Activated CD4-positive, CD25-positive, alpha-beta regulatory T cell treated with anti-CD3 and anti-CD28 coated beads, Interleukin-2, amount 50 U/mL, for 72 hours (primary cell): ENCODE results near the gene SMC1B.
"Not testable (repeated sequence)": the region's sequence is repeated elsewhere in the genome, so short reads cannot be mapped to it uniquely, and the experiment has no call there.

Experiments used
- DNase-seq: peaks from one replicate; pipeline ENCODE4 v3.0.0; 2021

Gene SMC1B

DNA sequence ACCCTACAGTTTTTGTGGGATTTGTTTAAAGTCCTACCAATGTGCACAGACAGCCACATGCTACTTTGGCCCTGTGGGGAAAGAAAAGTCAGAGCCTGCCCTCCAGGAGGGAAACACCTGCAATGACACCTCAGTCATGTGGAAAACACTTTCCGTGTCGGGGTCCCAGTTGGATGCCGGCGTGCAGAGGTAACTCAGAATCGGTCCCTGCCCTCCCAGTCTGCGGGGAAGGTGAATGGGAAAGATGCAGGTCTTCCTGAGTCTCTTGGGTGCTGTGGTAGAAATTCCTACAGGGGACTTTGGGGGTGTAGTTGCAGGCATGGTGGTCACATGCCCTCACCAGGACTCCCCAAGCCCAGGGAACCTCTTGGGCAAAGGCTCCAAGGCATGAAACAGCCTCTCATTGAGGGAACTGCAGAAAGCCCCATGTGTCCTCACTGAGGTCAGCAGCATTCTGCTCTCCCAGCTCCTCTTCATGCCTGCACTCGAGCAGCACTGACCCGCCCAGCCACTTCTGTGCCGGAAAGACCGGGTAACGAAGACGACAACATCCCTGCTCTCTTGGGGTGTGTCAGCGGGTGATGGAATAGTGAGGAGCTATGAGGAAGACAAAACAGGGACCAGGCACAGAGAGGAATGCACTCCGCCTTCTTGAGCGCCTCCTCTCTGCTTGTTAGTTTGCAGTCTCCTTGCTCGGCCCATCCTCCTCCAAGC, 4.8 kb upstream of the SMC1B start:
- no peak for DNase-seq

GRCh38 chr22:45413013-45413367, 409 bp downstream of the SMC1B start:
- DNase-seq: no peak

- no peak for DNase-seq
Measured at GRCh38 chr22:45407793-45408192, 5.6 kb downstream of the SMC1B start.

DNA sequence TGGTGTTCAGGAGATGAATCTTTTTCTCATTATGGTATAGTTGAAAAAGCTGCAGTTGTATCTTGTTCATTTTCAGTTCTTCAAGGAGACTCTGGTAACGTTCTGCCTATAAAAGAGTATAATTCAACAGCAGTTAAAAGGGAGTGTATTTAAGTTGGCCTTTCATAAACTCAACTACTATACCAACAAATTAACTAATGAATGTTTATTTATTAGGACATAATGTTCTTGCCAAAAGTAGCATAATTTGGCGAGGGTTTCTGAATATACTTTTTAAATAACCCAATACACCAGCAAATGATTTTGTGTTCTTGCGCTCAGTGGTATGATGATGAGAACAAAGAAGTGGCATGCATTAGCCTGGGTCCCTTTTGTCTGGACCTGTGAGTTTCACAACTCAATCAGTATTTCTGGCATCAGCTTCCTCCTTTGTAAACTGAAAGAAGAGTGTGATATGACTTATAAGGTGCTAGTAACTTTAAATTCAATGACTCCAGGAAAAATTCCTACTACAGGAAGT, 10.9 kb downstream of the SMC1B start:
- DNase-seq: no peak

DNA sequence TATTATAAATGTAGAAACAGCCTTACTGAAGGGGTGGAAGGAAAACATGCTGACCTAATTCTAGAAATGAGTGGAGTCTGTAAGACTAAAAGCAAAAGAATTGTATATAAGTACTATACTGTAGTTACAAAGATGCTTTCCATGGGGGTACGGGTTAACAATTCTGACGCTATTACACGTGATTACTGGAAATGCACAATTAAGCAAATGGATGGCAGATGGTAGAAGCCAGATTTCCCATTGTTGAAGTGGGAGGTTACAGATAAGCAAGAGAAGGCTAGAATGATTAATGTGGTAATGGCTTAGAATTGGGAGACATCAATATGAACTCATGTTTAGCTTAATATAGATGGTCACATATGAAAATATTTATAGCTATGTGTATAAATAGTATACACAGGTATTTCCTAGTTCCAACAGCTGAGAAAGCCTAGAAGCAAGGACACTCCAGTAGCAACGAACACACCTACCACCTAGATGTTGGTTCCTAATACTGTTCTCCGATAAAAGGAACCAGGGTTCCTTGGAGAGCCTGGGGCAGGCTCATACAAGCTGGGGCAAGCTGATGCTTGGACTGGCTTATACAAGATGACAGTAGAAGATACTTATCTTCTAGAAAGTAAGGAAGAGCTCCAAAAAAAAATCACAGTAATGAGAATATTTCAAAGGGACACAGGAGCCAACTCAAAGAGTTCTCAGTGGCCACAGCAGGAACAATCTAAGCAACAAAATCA, 13.5 kb downstream of the SMC1B start:
- no peak for DNase-seq

DNA sequence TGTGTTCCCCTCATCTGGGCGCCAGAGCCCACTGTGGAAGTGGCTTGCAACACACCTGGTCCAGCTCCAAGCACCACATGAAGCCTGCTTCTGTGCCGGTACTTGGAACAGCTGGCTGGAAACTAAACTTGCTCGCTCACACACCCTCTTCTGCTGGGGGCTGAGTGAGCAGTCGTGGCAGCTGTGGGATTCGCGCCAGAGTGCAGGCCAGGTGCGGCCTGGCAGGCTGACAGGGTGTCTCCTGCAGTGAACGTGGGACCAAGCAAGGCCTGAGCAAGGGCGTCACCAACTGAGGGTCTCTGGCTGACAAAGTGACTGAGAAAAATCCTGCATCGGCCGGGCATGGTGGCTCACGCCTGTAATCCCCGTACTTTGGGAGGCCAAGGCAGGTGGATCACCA, 15.2 kb downstream of the SMC1B start:
- no peak for DNase-seq

DNA sequence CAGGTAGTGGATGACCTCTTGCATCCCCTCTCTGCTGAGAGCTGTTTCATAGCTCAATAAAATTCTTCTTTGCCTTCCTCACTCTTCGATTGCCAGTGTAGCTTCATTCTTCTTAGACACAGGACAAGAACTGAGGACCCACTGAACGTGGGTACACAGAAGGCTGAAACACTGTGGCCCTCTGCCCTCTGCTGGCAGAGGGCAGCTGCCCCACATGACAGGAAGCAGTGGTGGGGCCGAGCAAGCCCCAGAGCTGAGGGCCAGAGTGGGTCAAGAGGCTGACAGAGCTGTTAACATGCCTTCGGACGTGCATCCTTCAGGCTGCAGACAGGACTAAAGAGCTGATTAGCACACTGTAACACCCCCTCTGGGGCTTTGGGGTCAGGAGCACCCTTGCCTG, 15.6 kb downstream of the SMC1B start:
- no peak for DNase-seq

DNA sequence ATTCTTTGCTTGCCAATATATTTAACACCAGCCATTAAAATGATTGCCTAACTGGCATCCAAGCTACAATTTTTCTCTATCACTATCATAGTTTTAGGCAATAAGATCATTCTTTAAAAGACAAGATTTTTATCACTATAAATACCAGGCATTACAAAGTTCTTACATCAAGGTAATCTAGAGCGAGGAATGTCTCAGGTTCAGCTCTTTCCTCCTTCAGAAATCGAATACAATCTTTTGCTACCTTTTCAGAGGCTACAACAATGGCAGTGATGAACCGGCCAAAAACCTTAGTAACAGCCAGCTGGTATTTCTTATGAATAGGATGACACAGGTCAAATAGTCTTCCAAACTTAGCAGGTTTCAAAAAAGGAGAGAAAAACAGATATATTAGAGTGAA, 23.9 kb downstream of the SMC1B start:
- no peak for DNase-seq

DNA sequence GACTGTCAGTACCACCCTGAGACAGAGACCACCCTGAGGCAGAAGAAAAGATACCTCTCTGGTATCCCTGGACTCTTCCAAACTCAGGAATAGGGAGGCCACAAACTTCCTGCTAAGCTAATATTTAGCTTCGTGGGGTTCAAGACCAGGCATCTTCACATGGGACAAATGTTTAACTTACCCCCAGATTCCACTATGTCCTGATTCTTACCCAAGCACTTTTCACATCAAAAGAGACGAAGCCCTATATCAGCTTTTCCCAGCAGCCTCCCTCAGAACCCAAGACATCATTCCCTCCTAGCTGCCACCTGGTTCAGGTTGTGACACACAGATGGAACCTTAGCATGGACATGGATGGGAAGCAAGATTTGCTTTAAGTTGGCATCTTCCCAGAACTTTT, 32.1 kb downstream of the SMC1B start:
- DNase-seq: no peak

DNA sequence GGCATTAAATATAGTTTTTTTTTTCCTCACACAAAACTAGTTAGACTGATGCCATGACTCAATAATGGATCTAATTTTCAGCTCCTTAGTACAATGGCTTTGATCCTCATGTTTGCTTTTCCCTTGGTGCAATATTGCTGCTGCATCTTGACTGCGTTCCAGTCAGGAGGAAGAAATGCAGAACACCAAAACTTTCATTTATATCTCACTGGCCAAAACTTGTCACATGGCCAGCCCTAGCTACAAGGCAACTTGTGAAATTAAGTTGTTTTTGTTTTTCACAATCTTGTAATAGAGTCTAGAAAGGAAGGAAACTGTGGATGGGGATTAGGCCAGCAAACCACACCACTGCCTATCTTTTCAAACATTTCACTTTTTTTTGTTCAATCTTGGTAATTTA, 36.7 kb downstream of the SMC1B start:
- DNase-seq: no peak

DNA sequence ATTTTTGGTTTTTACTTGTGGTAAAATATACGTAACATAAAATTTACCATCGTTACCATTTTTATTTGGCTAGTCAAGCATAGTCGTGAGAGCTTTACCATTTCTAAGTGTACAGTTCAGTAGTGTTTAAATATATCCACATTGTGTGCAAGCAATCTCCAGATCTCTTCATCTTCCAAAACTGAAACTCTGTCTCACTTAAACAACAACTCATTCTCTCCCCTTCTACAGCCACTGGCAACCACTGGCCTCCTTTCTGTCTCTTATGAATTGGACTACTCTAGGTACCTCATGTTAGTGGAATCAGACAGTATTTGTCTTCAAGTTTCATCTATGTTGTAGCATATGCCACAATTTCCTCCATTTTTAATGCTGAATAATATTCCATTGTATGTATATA, 37.4 kb downstream of the SMC1B start:
- DNase-seq: no peak

- DNase-seq: not testable (repeated sequence)
Measured at GRCh38 chr22:45373592-45373991, 39.8 kb downstream of the SMC1B start.

- no peak for DNase-seq
Measured at GRCh38 chr22:45366713-45367112, 46.7 kb downstream of the SMC1B start.

GRCh38 chr22:45359627-45360026, 53.8 kb downstream of the SMC1B start:
- DNase-seq: no peak

DNA sequence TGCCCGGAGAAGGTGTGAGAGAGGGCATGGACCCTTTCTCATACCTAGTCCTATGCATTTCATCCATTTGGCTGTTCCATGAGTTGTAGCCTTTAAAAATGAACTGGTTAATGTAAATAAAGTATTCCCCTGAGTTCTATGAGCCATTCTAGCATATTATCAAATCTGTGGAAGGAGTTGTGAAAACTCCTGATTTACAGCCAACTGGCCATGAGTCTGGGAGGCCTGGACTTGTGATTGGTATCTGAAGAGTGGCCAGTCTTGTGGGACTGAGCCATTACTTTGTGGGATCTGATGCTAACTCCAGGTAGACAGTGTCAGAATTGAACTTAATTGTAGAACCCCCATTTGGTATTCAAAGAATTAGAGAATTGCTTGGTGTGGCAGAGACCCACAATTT, 55.3 kb downstream of the SMC1B start:
- no peak for DNase-seq

- DNase-seq: no peak
Measured at GRCh38 chr22:45357490-45357889, 55.9 kb downstream of the SMC1B start.

GRCh38 chr22:45353786-45354185, 59.6 kb downstream of the SMC1B start:
- DNase-seq: no peak

DNA sequence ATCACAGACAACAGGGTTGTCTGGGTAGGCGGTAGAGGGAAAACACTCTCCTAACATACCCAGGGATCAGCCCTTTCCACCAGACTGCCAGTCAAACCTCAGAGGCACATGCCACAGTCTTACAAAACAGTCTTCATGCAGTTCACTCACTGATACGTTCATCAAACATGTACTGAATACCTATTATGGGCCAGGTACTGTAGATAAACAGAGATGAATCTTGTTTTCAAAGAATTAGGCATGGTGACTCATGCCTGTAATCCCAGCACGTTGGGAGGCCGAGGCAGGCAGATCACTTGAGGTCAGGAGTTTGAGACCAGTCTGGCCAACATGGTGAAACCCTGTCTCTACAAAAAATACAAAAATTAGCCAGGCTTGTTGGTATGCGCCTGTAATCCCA, 60.6 kb downstream of the SMC1B start:
- DNase-seq: not testable (repeated sequence)

- DNase-seq: no peak
Measured at GRCh38 chr22:45351956-45352355, 61.4 kb downstream of the SMC1B start.

- DNase-seq: no peak
Measured at GRCh38 chr22:45349916-45350315, 63.5 kb downstream of the SMC1B start.

DNA sequence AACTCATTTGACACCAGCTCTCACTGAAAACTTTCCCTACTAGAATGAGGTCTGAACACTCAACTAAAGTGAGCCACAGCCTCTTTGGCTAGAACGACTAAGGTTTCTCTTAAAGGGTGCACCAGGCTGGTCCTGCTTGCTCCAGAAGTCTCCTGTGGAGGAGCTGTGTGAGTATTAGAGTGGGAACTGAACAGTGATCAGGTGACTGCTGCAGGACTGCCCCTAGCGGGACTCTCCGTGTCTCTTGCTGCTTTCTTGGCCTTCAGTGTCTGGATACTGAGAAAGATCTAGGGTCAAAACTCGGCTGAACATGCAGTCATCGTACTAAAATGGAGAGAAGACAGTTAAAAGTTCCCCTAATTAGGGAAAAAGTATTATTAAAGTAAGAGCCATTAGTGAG, 69.1 kb downstream of the SMC1B start:
- no peak for DNase-seq

GRCh38 chr22:45343143-45343542, 70.3 kb downstream of the SMC1B start:
- DNase-seq: no peak

DNA sequence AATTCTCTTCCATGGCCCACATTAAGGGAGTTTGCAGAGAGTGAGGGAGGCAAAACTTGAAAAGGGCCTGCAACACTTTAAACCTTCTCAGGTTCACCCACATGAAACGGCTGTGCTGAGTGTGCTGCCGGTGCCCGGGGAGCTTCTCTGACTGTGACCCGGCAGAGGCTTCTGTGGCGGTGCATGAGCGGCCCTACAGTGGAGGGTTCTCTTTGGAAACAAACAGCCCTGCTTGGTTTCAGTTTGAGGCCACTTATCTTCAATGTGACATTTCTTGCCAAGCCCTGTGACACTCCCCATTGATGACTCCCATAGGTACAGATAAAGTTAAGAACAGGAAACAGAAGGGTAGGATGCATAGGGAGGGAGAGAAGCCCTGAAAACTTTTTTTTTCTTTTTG, 71.9 kb downstream of the SMC1B start:
- peak; percentile 41 for DNase-seq

DNA sequence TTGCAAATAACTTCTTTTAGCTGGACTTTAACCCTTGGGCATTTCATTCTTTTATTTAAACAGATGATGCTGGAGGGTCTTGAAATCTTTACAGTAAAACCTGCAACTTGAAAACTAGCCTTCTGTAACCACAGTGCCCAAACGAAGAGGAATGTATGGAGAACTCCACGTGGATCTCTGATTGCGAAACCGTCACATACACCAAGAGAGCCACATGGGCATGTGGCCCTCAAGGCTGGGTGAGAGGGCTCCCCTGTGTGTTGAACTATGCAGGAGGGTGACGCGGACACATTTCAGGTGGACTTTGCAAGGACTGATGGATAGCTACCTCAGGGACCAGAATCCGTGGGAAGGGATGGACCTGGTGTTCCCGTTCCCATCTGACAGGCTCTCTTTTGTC, 73.1 kb downstream of the SMC1B start:
- DNase-seq: no peak

- DNase-seq: no peak
Measured at GRCh38 chr22:45338795-45339194, 74.6 kb downstream of the SMC1B start.
